Activated CD4-positive, alpha-beta T cell treated with anti-CD3 and anti-CD28 coated beads, Interleukin-2, amount 50 U/mL, for 1 hour (primary cell): Measurements from ENCODE around the gene MGAT2.
"Not testable (repeated sequence)": the region's sequence is repeated elsewhere in the genome, so short reads cannot be mapped to it uniquely, and the experiment has no call there.

Experiments
- DNase-seq: peaks from one replicate; pipeline ENCODE4 v3.0.0-alpha.2; 2020

The MGAT2 gene

DNA sequence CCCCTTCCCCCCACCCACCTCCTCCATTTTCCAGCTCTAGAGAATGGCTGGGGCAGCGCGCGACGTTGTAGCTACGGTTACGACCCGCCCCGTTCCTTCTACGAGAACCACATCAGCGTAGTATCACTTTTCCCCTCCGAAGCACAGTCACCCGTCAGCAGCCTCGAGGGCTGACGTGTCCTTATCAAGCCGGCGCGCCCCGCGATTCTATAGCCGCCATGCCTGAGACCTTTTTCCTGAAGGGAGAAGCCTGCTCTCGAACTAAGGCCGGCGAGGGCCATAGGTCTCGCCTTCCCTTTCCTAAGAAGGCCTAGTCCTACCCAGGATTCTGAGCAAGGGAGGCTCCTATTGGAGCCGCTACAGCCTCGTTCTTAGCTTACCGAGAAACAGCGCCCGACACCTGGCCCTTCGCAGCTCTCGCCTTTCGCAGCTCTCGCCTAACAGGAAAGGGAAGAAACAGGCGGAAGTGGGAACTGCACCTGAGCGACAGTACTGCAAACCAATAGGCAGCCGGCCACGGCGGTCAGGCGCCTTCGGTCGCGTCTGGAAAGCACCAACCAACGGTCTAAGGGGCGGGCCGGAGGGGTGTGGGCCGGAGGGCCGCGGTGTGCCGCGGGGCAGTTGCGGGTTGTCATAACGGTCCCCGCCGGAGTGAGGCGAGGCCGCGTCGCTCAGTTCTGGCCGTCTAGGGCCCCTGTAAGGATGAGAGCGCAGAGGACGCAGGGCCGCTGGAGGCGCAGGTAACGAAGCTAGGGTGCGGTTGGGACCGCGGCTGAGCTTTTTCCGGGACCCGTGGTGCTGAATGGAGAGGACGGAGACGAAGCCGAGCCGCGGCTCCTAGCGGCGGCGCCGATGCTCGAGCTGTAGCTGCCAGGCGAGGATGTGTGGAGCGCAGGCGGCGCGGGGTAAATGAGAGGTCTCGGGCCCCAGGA is at the start of gene MGAT2, which contains the start of gene RPL36AL:
TSS of gene MGAT2 (plus strand) at position 618 of the 932 bp plus-strand sequence. CDS start 470 bp downstream, outside the sequence.
TSS of gene RPL36AL (minus strand) at position 445 of the 932 bp plus-strand sequence. CDS start 1,522 bp downstream, outside the sequence.
- DNase-seq = peak; percentile 89

GRCh38 chr14:49574038-49574437 is 46.6 kb upstream of the MGAT2 start:
- no peak for DNase-seq

DNA sequence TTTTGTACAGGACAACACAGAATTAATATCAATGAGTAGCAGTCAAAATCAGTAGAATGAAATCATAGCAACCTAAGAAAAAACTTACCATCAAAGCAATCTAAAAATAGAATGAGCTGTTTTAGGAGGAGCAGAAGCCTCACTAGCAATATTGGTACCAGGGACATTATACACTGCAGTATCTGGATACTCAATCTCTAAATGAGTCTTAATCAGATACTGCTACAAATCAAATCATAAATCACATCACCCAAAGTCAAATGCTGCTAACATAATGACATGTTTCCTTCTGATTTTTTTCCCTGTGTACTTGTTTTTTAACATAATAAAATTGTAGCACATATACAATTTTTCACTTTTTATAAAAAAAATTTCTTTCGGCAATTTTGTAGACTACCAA is 42.5 kb upstream of the MGAT2 start:
- DNase-seq = no peak

DNA sequence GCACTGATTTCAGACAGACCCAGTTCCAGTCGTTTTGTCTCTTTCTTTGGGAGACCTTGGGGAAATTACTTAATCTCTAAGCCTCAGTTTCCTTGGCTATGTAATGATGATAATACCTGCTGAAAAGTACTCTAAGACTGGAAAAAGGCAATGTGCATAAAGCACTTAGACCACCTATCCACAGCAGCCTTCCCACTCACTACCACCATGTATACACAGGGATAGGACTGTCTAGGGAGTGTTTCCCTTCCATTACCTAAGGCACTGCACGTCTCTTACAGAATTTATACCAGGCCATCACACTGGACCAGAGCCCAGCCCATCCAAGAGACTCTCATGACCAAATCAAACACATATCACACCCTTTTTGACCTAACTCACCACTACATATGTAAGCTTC is 40.8 kb upstream of the MGAT2 start:
- DNase-seq = no peak

- DNase-seq = no peak
Observed at GRCh38 chr14:49581209-49582112, 39.1 kb upstream of the MGAT2 start.

- no peak for DNase-seq
Observed at GRCh38 chr14:49582113-49582977, 38.3 kb upstream of the MGAT2 start.

- DNase-seq = no peak
Observed at GRCh38 chr14:49583629-49584028, 37.0 kb upstream of the MGAT2 start.

DNA sequence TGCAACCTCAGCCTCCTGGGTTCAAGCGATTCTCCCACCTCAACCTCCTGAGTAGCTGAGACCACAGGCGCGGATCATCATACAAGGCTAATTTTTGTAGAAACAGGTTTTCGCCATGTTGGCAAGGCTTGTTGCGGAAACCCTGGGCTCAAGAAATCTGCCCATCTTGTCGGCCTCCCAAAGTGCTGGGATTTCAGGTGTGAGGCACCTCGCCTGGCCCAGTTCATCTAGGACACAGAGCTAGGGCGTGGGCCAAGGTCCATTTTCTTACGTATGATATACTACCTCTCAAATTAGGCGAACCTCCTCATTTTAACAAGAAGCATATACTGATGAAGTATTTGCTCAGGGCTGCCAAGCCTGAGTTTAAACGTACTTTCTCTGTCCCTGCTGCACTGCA is 36.5 kb upstream of the MGAT2 start:
- no peak for DNase-seq

DNA sequence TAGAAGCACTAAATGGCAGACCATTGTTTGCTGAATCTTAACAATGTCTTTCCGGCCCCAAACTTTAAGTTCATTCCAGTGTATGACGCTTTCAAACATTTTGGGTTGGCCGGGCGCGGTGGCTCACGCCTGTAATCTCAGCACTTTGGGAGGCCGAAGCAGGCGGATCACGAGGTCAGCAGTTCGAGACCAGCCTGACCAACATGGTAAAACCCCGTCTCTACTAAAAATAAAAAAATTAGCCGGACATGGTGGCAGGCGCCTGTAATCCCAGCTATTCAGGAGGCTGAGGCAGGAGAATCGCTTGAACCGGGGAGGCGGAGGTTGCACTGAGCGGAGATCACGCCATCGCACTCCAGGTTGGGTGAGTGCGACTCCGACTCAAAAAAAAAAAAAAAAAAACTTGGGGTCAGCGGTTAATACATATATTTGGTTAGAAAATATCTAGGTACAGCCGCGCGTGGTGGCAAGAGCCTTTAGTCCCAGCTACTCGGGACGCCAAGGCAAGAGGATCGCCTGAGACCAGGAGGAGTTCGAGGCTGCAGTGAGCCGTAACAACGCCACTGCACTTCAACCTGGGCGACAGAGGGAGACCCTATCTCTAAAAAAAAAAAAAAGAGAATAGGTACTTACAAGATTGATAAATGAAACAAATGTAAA is 35.5 kb upstream of the MGAT2 start:
- not testable (repeated sequence) for DNase-seq

GRCh38 chr14:49585803-49586672 is 34.6 kb upstream of the MGAT2 start, which contains the start of gene RPS29:
Gene RPS29 (minus strand): TSS chr14:49586380. CDS start chr14:49586346, 34 bp downstream.
- peak; percentile 97 for DNase-seq

DNA sequence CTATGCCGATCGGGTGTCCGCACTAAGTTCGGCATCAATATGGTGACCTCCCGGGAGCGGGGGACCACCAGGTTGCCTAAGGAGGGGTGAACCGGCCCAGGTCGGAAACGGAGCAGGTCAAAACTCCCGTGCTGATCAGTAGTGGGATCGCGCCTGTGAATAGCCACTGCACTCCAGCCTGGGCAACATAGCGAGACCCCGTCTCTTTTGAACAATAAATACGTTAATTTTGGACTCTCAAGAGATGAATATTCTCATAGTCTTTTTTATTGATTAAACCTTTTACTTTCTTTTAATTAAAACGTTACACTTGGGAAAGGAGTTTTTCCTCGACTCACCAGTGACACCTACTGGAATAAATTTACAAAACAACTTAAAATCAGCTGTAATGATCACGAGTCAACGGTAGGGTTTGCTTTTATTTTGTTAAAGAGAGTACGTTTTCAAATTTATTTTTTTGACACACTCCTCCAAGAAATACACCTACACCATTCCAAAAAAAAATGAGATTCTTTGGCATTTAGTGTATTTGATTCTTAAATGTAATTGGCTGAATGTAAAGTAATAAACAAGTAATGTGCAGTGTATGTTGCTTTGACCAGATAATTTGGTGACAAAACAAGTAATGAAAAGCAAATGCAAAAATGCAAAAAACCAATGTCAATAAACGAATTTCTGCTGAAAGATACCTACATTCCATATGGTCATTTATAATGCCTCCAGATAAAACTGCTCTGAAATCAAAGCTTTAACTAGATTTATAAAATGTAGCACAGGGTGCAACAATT is 33.7 kb upstream of the MGAT2 start:
- DNase-seq = peak; percentile 35

DNA sequence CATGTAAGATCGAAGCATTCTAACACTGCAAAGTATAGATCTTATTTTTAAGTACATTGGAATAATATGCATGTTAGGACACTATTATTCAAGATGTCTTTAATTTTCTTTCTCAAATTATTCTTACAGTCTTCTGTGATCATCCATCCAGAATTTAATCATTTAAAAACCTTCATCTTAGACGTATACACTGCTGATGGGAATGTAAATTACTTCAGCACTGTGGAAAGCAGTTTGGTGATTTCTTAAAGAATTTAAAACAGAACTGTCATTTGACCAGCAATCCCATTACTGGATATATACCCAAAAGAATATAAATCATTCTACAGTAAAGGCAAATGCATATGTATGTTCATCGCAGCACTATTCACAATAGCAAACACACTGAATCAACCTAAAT is 31.2 kb upstream of the MGAT2 start:
- DNase-seq = no peak

- no peak for DNase-seq
Observed at GRCh38 chr14:49593016-49593415, 27.6 kb upstream of the MGAT2 start.

DNA sequence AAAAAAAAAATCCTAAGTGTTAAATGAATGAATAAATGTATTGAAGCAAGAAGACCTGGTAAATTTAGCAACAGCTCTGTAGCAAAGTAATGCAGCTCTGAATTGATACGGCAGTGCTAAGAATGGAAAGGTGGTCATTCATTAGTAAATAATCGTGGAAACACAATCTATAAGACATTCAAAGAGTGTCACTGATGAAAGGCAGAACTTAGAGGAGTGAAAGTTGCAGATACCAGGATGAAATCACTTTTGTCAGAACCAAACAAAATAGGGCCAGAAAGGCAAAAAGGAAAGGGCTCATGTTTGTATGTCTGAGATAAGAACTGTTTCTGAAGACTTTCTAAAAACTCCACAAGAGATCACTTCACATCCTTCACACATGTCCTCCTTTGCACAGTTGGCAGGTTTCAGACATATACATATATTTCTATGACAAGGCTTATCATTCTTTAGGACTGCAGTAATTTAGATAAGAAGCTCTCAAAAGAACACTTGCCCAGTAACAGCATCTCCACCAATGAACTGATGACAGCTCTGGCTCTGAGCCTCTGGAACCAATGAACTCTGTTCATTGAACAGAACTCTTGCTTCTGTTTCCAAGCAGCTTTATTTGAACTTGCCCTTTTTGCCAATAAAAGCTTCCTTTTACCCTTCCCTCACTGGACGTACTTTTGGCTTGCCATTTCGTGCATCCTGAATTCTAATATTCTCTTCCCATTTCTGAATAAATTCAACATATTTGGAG is 26.1 kb upstream of the MGAT2 start:
- DNase-seq = no peak

DNA sequence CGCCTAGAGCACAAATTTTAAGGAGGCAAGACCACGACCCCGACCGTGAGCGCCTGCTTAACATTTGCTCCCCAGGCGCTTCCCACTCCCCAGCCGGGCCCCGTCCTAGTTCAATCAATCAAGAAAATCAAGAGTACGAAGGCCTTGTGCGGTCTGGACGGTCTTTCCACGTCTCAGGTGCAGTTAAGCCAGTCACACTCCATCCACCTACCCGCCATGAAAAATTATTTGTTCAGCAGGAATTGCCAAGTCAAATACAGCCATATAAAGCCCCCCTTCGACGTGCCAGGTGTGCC is 22.5 kb upstream of the MGAT2 start:
- no peak for DNase-seq

- peak; percentile 88 for DNase-seq
Observed at GRCh38 chr14:49598485-49599300, 21.9 kb upstream of the MGAT2 start, which contains the start of gene LRR1. Gene LRR1 (plus strand): TSS chr14:49598940. CDS start chr14:49599021, 81 bp downstream.

DNA sequence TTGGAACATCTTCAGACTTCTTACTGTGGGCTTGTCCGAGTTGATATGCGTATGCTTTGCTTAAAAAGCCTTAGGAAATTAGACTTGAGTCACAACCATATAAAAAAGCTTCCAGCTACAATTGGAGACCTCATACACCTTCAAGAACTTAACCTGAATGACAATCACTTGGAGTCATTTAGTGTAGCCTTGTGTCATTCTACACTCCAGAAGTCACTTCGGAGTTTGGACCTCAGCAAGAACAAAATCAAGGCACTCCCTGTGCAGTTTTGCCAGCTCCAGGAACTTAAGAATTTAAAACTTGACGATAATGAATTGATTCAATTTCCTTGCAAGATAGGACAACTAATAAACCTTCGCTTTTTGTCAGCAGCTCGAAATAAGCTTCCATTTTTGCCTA is 13.0 kb upstream of the MGAT2 start:
- DNase-seq = no peak

GRCh38 chr14:49612251-49612650 is 8.3 kb upstream of the MGAT2 start:
- no peak for DNase-seq
